CD4-positive, alpha-beta T cell (primary cell): ENCODE results near the gene DSN1. TPM values are rescaled to one million over a fixed set of nuclear protein-coding genes. Genes with fewer than 3 reads are reported as not detected.

Experiments used
- ATAC-seq: fragments of 200-7000 bp; cut with Tn5 transposase; one replicate; pipeline ENCODE4 v1.10.0; 2022; ENCODE audit warnings: mild to moderate bottlenecking; ENCODE audit not compliant: poor library complexity
- CTCF ChIA-PET: fragments of 350-600 bp; sonication (Branson Sonifier 250); formaldehyde crosslinking; loops from one replicate; lab custom pipeline; 2021; ENCODE audit warnings: antibody characterized with exemption, inconsistent platforms; lab: Charles Lee
- POLR2A ChIA-PET: fragments of 350-600 bp; sonication (Branson Sonifier 250); formaldehyde crosslinking; loops from one replicate; lab custom pipeline; 2021; ENCODE audit warnings: antibody characterized with exemption, inconsistent platforms; lab: Charles Lee
- DNase-seq, 14 experiments: peaks; one replicate each; pipeline ENCODE4 v3.0.0-alpha.2; 2013 to 2020; ENCODE audit warnings: mixed read lengths in 2 of 14
- H3K27ac ChIP-seq, 2 donors: one replicate each; pipeline versions ENCODE4 v1.5.1 to v1.7.0; 2013; ENCODE audit warnings: low read length in 2 of 2, low read depth in 1 of 2, mild to moderate bottlenecking in 1 of 2
- H3K27me3 ChIP-seq, 2 experiments: 1 replicate in 1 of 2; 2 replicates in 1 of 2; pipeline versions ENCODE4 v1.6.1 to v1.7.0; 2013; ENCODE audit warnings: low read length in 2 of 2, control low read depth in 1 of 2, mild to moderate bottlenecking in 1 of 2, moderate library complexity in 1 of 2; ENCODE audit not compliant: insufficient read depth in 2 of 2, control insufficient read depth in 1 of 2
- H3K36me3 ChIP-seq: one replicate; pipeline ENCODE4 v1.6.1; 2013; ENCODE audit warnings: low read length, control low read depth; ENCODE audit not compliant: insufficient read depth
- H3K4me1 ChIP-seq: one replicate; pipeline ENCODE4 v1.6.1; 2013; ENCODE audit warnings: low read length, control low read depth; ENCODE audit not compliant: insufficient read depth
- H3K4me3 ChIP-seq: one replicate; pipeline ENCODE4 v1.5.1; 2013; ENCODE audit warnings: mild to moderate bottlenecking, low read length, moderate library complexity
- H3K9me3 ChIP-seq, 2 experiments: 1 replicate in 1 of 2; 2 replicates in 1 of 2; pipeline versions ENCODE4 v1.6.1 to v1.7.0; 2013; ENCODE audit warnings: low read length in 2 of 2, mild to moderate bottlenecking in 2 of 2, control low read depth in 1 of 2, moderate library complexity in 1 of 2; ENCODE audit not compliant: control insufficient read depth in 1 of 2, insufficient read depth in 1 of 2
- H3K27ac Mint-ChIP-seq: one replicate; pipeline ENCODE4 v1.8.0; 2020; ENCODE audit warnings: mixed read lengths
- H3K27me3 Mint-ChIP-seq: one replicate; pipeline ENCODE4 v1.8.0; 2021; ENCODE audit warnings: mixed read lengths
- H3K36me3 Mint-ChIP-seq: one replicate; pipeline ENCODE4 v1.8.0; 2021; ENCODE audit warnings: low read depth, mixed read lengths
- H3K4me1 Mint-ChIP-seq: one replicate; pipeline ENCODE4 v1.8.0; 2021; ENCODE audit warnings: low read depth, mixed read lengths
- H3K4me3 Mint-ChIP-seq: one replicate; pipeline ENCODE4 v1.8.0; 2020; ENCODE audit warnings: mild to moderate bottlenecking, mixed read lengths
- H3K9me3 Mint-ChIP-seq: one replicate; pipeline ENCODE4 v1.8.0; 2020; ENCODE audit warnings: mixed read lengths
- intact Hi-C, 2 experiments: fragments of 100-400 bp; cut with DNase I in 1 of 2; cut with micrococcal nuclease in 1 of 2; formaldehyde crosslinking; loops; one replicate each; pipeline versions ENCODE4 v1.15.1 to v1.9.0; 2023 to 2025; cut with DNase I, micrococcal nuclease
- total RNA-seq, 174 experiments: library from RNA in 2 of 174; stranded (reverse) in 2 of 174; gene quantifications; one replicate each; pipeline ENCODE4 v1.2.3 and lab custom pipeline; 2021 to 2026
- TF ChIP-seq, protein P1 (sequence below): fragments of 200-600 bp; IDR thresholded peaks from one replicate; pipeline ENCODE4 v1.8.0; 2022; ENCODE audit warnings: antibody characterized with exemption, mild to moderate bottlenecking

The DSN1 gene
- total RNA-seq, 2 experiments from 2014 or later, result 10.5 to 14.3 TPM

DNA sequence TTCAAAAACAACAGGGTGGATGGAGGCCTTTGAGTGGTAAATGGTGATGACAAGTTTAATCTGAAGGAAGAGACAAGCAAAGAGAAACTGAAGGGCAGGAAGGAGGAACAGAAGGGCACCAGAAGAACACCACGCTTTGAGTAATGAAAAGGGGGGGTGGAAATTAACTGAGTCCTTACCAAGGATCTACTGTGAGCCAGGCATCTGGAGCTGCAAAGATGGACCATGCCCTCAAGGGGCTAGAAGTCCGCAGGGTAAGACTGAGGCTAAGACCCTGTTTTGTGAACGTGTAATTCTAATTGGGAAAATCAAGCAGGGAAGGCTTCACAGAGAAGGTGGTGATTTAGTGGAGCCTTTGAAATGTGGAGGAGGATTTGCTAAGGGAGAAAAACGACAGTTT is 29.3 kb downstream of the DSN1 start:
- H3K27me3 ChIP-seq, result no peaks in the 10 kb centered on the region
- Mint-ChIP-seq H3K4me3 (peak overlapping the region; percentile 85), H3K27ac (no peak overlapping the region), H3K27me3 (no peaks in the 10 kb centered on the region), H3K9me3 (no peaks in the 10 kb centered on the region), H3K36me3 (no peaks in the 10 kb centered on the region), H3K4me1 (peaks cover 21% of the 10 kb centered on the region)
- ChIA-PET CTCF (interaction anchor here (0.6 to 1.6 kb wide), 5 partner anchors 10 to 790 kb away, joined by 3 to 5 read pairs (median 3); partner anchors contain the start of genes DSN1 and SCAND1), POLR2A (interaction anchor here (0.9 to 4.3 kb wide), 4 partner anchors 8 to 100 kb away, joined by 3 to 48 read pairs (median 8); no protein-coding TSS in a partner anchor)
- H3K4me3 ChIP-seq, result no peak overlapping the region
- TF ChIP-seq, protein P1, sequence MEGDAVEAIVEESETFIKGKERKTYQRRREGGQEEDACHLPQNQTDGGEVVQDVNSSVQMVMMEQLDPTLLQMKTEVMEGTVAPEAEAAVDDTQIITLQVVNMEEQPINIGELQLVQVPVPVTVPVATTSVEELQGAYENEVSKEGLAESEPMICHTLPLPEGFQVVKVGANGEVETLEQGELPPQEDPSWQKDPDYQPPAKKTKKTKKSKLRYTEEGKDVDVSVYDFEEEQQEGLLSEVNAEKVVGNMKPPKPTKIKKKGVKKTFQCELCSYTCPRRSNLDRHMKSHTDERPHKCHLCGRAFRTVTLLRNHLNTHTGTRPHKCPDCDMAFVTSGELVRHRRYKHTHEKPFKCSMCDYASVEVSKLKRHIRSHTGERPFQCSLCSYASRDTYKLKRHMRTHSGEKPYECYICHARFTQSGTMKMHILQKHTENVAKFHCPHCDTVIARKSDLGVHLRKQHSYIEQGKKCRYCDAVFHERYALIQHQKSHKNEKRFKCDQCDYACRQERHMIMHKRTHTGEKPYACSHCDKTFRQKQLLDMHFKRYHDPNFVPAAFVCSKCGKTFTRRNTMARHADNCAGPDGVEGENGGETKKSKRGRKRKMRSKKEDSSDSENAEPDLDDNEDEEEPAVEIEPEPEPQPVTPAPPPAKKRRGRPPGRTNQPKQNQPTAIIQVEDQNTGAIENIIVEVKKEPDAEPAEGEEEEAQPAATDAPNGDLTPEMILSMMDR, result no peak
- H3K9me3 ChIP-seq, result no peaks in the 10 kb centered on the region
- H3K36me3 ChIP-seq, result no peaks in the 10 kb centered on the region
- ATAC-seq (no peak), DNase-seq (no peak)
- H3K27ac ChIP-seq, result no peak overlapping the region
- H3K4me1 ChIP-seq, result peaks cover 22% of the 10 kb centered on the region
- intact Hi-C loops, result no loop called here

DNA sequence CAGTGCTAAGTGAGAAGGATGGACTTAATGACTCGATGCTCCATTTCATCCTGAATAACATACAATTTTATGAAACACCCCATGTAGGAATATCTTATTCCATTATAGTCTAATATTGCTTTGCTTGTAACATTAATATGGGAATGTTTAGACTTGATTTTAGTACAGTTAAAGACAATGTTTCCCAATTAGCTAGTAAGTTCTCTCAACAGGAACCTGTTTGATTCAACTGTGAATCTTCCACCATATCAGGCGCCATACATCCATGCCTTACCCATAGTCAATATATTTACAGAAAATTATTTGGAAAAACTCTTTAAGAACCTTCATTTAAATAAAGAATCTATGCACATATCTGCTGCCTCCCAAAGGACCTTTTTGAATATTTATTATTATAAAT is 31.0 kb downstream of the DSN1 start:
- no peaks in the 10 kb centered on the region for H3K27me3 ChIP-seq
- ChIA-PET CTCF (interaction anchor here (1.0 kb wide), 1 partner anchor 31 kb away, joined by 3 read pairs; the partner anchor contains the start of gene DSN1), POLR2A (interaction anchor here (4.3 kb wide), 1 partner anchor 9 kb away, joined by 48 read pairs; no protein-coding TSS in a partner anchor)
- intact Hi-C loops, result no loop called here
- Mint-ChIP-seq H3K4me3 (no peak overlapping the region), H3K27ac (no peak overlapping the region), H3K36me3 (no peaks in the 10 kb centered on the region), H3K4me1 (peaks cover 21% of the 10 kb centered on the region), H3K9me3 (no peaks in the 10 kb centered on the region), H3K27me3 (no peaks in the 10 kb centered on the region)
- H3K4me1 ChIP-seq, result peaks cover 22% of the 10 kb centered on the region
- no peaks in the 10 kb centered on the region for H3K9me3 ChIP-seq
- no peak for DNase-seq
- no peak overlapping the region for H3K4me3 ChIP-seq
- TF ChIP-seq, protein P1, result no peak
- no peaks in the 10 kb centered on the region for H3K36me3 ChIP-seq
- no peak overlapping the region for H3K27ac ChIP-seq
- ATAC-seq, result no peak

DNA sequence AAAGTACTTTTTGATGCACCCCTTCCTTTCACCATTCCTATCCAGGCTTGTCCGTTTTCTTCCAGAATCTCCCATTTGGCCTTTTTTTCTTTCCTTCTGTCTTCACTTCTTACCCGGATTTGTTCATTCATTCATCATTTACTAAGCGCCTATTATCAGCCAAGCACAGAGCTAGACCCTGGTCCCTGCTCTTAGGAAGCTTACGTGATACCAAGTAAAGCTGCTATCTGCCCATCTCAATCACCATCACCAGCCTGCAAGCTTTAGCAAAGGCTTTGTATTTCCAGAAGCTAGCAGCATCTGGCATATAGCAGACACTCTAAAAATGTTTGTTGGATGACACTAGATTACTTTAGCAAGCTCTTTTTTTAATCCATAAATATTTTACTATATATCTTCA is 32.5 kb downstream of the DSN1 start:
- Mint-ChIP-seq H3K4me3 (no peak overlapping the region), H3K36me3 (no peaks in the 10 kb centered on the region), H3K4me1 (peaks cover 23% of the 10 kb centered on the region), H3K27ac (no peak overlapping the region), H3K9me3 (no peaks in the 10 kb centered on the region), H3K27me3 (no peaks in the 10 kb centered on the region)
- ATAC-seq (no peak), DNase-seq (no peak)
- Histone ChIP-seq H3K9me3 (no peaks in the 10 kb centered on the region), H3K4me1 (peaks cover 21% of the 10 kb centered on the region), H3K36me3 (no peaks in the 10 kb centered on the region), H3K27me3 (no peaks in the 10 kb centered on the region), H3K4me3 (no peak overlapping the region), H3K27ac (no peak overlapping the region)
- ChIA-PET CTCF (interaction anchor here (1.1 kb wide), 1 partner anchor 13 kb away, joined by 3 read pairs; no protein-coding TSS in a partner anchor), POLR2A (no interaction called here)
- TF ChIP-seq, protein P1, result no peak
- intact Hi-C loops, result no loop called here
